ENCODE data around the gene SRGAP1.

GRCh38 chr12:63849106-63849620 lies 4.7 kb downstream of the SRGAP1 start:
- no peak for TF ChIP-seq TAF1 (IDR thresholded peaks at IDR 0.05; ENCODE audit: borderline replicate concordance, insufficient read depth, low read length)
- no peak for TF ChIP-seq POLR2AphosphoS5 (IDR thresholded peaks at IDR 0.05; ENCODE audit: low read depth, low read length)
- no peak for TF ChIP-seq SIN3A (IDR thresholded peaks at IDR 0.05; ENCODE audit: borderline replicate concordance, insufficient read depth, low read length)
- no peak for TF ChIP-seq REST (IDR thresholded peaks at IDR 0.05; ENCODE audit: insufficient read depth in 1 of 2, low read depth in 2 of 2, low read length in 2 of 2)

Data from PFSK-1 (cell line).